ENCODE measurements around the gene NR1I2. TPM values are rescaled to one million over a fixed set of nuclear protein-coding genes. Genes with fewer than 3 reads are reported as not detected.
A peak's percentile ranks its signal among the peaks of the same experiment; 100 is the strongest.

The NR1I2 gene
- total and polyA plus RNA-seq, 2 donors from 2014 or later, result 0.38 to 0.41 TPM

DNA sequence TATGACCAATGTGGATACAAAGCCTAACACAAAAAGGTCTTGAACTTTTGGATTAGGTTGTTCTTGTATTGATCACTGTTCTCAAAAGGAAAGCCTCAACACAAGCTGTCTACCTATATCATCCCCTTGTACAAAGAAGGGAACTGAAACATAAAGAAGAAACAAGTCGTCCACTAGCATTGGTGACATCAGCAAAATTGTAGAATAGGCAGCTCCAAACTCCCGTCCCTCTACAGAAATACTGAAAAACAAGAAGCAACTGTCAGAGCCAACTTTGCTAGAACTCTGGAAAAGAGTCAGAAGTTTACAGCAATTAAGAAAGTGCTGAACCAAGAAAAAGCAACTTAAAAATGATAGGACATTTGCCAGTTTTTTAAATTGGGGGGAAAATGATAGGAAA lies 7.5 kb upstream of the NR1I2 start:
- TF ChIP-seq CTCF (IDR thresholded peaks at IDR 0.05; ENCODE audit: borderline replicate concordance, extremely low read depth, insufficient read depth), result no peak
- H3K9ac ChIP-seq (ENCODE audit: low read length in 3 of 3), result no peak overlapping the region
- intact Hi-C loops (cut with DNase I), result no loop called here
- H3K27ac ChIP-seq (ENCODE audit: low read depth in 2 of 2, low read length in 2 of 2), result no peak overlapping the region
- H3K9me3 ChIP-seq (ENCODE audit: control insufficient read depth in 2 of 3, insufficient read depth in 1 of 3, low read length in 3 of 3), result peaks cover 0 to 8% (median 3%) of the 10 kb centered on the region in 3 donors
- no peaks in the 10 kb centered on the region for H3K27me3 ChIP-seq (ENCODE audit: control insufficient read depth, insufficient read depth, low read length)
- H3K36me3 ChIP-seq (ENCODE audit: control insufficient read depth in 2 of 3, insufficient read depth in 3 of 3, low read length in 3 of 3), result no peaks in the 10 kb centered on the region
- FAIRE-seq (no peak), DNase-seq (no peak)
- H3K4me1 ChIP-seq (ENCODE audit: control insufficient read depth in 2 of 3, insufficient read depth in 2 of 3, low read depth in 1 of 3, low read length in 3 of 3), result no peaks in the 10 kb centered on the region
- H3K4me3 ChIP-seq (ENCODE audit: low read length in 3 of 3), result no peak overlapping the region

GRCh38 chr3:119776304-119776703 lies 5.6 kb upstream of the NR1I2 start:
- peaks cover 0 to 8% (median 3%) of the 10 kb centered on the region in 3 donors for H3K9me3 ChIP-seq (ENCODE audit: control insufficient read depth in 2 of 3, insufficient read depth in 1 of 3, low read length in 3 of 3)
- H3K9ac ChIP-seq (ENCODE audit: low read length in 3 of 3), result no peak overlapping the region
- no peak for FAIRE-seq
- no peak overlapping the region for H3K4me3 ChIP-seq (ENCODE audit: low read length in 3 of 3)
- no peak overlapping the region for H3K27ac ChIP-seq (ENCODE audit: low read depth in 2 of 2, low read length in 2 of 2)
- DNase-seq, result no peak
- H3K4me1 ChIP-seq (ENCODE audit: control insufficient read depth in 2 of 3, insufficient read depth in 2 of 3, low read depth in 1 of 3, low read length in 3 of 3), result no peaks in the 10 kb centered on the region
- no peaks in the 10 kb centered on the region for H3K27me3 ChIP-seq (ENCODE audit: control insufficient read depth, insufficient read depth, low read length)
- H3K36me3 ChIP-seq (ENCODE audit: control insufficient read depth in 2 of 3, insufficient read depth in 3 of 3, low read length in 3 of 3), result no peaks in the 10 kb centered on the region
- TF ChIP-seq CTCF (IDR thresholded peaks at IDR 0.05; ENCODE audit: borderline replicate concordance, extremely low read depth, insufficient read depth), result no peak
- intact Hi-C loops (cut with DNase I), result no loop called here

- intact Hi-C loops (cut with DNase I), result no loop called here
- Histone ChIP-seq H3K9me3 (ENCODE audit: control insufficient read depth in 2 of 3, insufficient read depth in 1 of 3, low read length in 3 of 3) (peaks cover 0 to 8% (median 3%) of the 10 kb centered on the region in 3 donors), H3K27ac (ENCODE audit: low read depth in 2 of 2, low read length in 2 of 2) (no peak overlapping the region), H3K4me1 (ENCODE audit: control insufficient read depth in 2 of 3, insufficient read depth in 2 of 3, low read depth in 1 of 3, low read length in 3 of 3) (no peaks in the 10 kb centered on the region), H3K4me3 (ENCODE audit: low read length in 3 of 3) (no peak overlapping the region), H3K27me3 (ENCODE audit: control insufficient read depth, insufficient read depth, low read length) (no peaks in the 10 kb centered on the region), H3K36me3 (ENCODE audit: control insufficient read depth in 2 of 3, insufficient read depth in 3 of 3, low read length in 3 of 3) (no peaks in the 10 kb centered on the region), H3K9ac (ENCODE audit: low read length in 3 of 3) (no peak overlapping the region)
- DNase-seq (no peak), FAIRE-seq (no peak)
- TF ChIP-seq CTCF (IDR thresholded peaks at IDR 0.05; ENCODE audit: borderline replicate concordance, extremely low read depth, insufficient read depth), result no peak
These were observed 3.7 kb upstream of the NR1I2 start for GRCh38 chr3:119778176-119778575.

DNA sequence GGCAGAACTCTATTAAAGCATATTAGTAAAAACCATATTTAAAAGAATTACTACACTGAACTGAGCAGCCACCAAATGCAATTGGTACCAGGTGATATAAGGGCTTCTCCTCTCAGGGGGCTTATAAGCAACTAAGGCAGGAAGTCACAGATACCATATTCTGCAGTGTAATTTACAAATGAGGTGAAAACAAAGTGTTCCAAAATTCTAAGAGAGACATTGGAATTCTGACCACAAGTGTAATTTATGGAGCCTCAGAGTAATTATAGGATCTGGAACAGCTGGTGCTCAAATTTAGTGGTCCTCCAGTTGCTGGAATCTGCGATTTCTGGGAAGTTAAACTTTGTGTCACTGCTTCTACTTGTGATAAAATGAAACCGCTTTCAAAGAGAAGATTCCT lies 3.1 kb upstream of the NR1I2 start:
- intact Hi-C loops (cut with DNase I), result no loop called here
- H3K36me3 ChIP-seq (ENCODE audit: control insufficient read depth in 2 of 3, insufficient read depth in 3 of 3, low read length in 3 of 3), result no peaks in the 10 kb centered on the region
- H3K4me1 ChIP-seq (ENCODE audit: control insufficient read depth in 2 of 3, insufficient read depth in 2 of 3, low read depth in 1 of 3, low read length in 3 of 3), result no peaks in the 10 kb centered on the region
- H3K9ac ChIP-seq (ENCODE audit: low read length in 3 of 3), result no peak overlapping the region
- H3K4me3 ChIP-seq (ENCODE audit: low read length in 3 of 3), result no peak overlapping the region
- H3K27ac ChIP-seq (ENCODE audit: low read depth in 2 of 2, low read length in 2 of 2), result no peak overlapping the region
- no peak for TF ChIP-seq CTCF (IDR thresholded peaks at IDR 0.05; ENCODE audit: borderline replicate concordance, extremely low read depth, insufficient read depth)
- H3K9me3 ChIP-seq (ENCODE audit: control insufficient read depth in 2 of 3, insufficient read depth in 1 of 3, low read length in 3 of 3), result peaks cover 0 to 8% (median 3%) of the 10 kb centered on the region in 3 donors
- DNase-seq (peak in 2 of 5 donors; percentile 7 to 63), FAIRE-seq (no peak)
- H3K27me3 ChIP-seq (ENCODE audit: control insufficient read depth, insufficient read depth, low read length), result no peaks in the 10 kb centered on the region
